ENCODE results near the gene CCP110.

CCP110 gene

DNA sequence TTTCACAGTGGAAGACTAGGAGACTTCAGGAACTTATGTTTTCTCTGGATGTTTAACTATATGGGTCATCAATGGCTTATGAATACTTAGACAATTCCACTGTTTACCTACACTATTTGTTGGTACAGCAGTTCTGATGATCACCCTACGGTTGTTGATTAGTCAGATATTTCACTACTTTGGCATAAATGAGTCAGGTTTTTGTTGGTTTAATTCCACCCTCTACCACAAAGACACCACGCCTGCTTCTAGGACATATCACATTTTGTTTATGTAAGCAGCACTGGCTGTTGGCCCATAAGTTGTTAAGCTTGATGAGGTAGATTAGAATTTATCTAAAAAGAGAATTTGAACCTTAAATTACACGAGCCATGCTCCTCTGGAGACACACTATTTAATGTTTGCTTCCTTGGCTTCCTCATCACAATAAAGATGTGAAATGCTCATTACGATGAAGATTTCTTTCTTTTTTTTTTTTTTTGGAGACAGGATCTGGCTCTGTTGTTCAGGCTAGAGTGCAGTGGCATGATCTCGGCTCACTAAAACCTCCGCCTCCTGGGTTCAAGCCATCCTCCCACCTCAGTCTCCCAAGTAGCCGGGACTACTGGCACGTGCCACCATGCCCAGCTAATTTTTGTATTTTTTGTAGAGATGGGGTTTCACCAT, 6.2 kb upstream of the CCP110 start:
- no peak overlapping the region for H3K4me3 ChIP-seq (ENCODE audit: low read depth, low read length)
- H3K14ac ChIP-seq (ENCODE audit: low read length): no peak overlapping the region
- H3K79me1 ChIP-seq (ENCODE audit: low read length): peaks cover 7% of the 10 kb centered on the region
- H4K8ac ChIP-seq (ENCODE audit: low read depth, low read length): no peak overlapping the region
- no peak overlapping the region for H3K9ac ChIP-seq (ENCODE audit: low read length)
- WGBS (ENCODE audit: extremely low coverage, insufficient coverage, insufficient read length): no CpG with 5 or more reads among the region's 8 CpGs
- H3K79me2 ChIP-seq (ENCODE audit: control insufficient read depth, insufficient read depth, low read length, poor library complexity): peaks cover 6% of the 10 kb centered on the region
- no peak overlapping the region for H3K18ac ChIP-seq (ENCODE audit: low read length)
- no peak for DNase-seq
- H2AK5ac ChIP-seq (ENCODE audit: low read length): no peak overlapping the region
- H3K27ac ChIP-seq (ENCODE audit: low read depth, low read length): no peak overlapping the region
- H3K4ac ChIP-seq (ENCODE audit: low read depth, low read length): no peak overlapping the region
- H2BK120ac ChIP-seq (ENCODE audit: insufficient read depth, low read length, poor library complexity): no peak overlapping the region
- no peak overlapping the region for H4K12ac ChIP-seq (ENCODE audit: low read depth, low read length)
- no peak overlapping the region for H2BK12ac ChIP-seq (ENCODE audit: low read length)
- no peak overlapping the region for H3K4me2 ChIP-seq (ENCODE audit: low read length)
- H4K91ac ChIP-seq (ENCODE audit: low read depth, low read length): no peak overlapping the region
- H3K23ac ChIP-seq (ENCODE audit: low read length): no peak overlapping the region
- no peaks in the 10 kb centered on the region for H3K4me1 ChIP-seq (ENCODE audit: control insufficient read depth in 1 of 2, insufficient read depth in 2 of 2, low read length in 2 of 2)
- no peak overlapping the region for H2AFZ ChIP-seq (ENCODE audit: insufficient read depth, low read length, poor library complexity)
- H3K9me3 ChIP-seq (ENCODE audit: insufficient read depth, low read depth, low read length): no peaks in the 10 kb centered on the region
- H3K36me3 ChIP-seq (ENCODE audit: control insufficient read depth in 1 of 2, insufficient read depth in 2 of 2, low read length in 2 of 2): peaks cover 0 to 7% of the 10 kb centered on the region in 2 experiments
- no peak overlapping the region for H2BK5ac ChIP-seq (ENCODE audit: low read depth, low read length, poor library complexity)
- H3K27me3 ChIP-seq (ENCODE audit: insufficient read depth, low read length): no peaks in the 10 kb centered on the region

DNA sequence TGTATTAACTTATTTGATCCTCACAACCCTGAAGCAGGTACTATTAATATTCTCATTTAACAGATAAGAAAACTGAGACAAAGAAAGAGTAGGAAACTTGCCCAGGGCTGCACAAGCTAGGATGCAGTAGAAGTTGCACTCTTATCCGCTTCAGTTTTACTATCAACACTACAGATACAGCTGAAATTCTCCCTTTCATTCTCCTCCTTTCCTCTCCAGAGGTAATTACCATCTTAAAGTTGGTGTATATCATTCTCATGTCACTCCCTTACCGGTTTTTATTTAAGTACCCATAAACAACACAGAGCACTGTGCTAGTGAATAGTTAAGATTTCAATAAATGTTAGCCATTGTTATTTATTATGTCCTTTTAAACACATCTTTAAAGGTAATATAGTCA, 5.4 kb upstream of the CCP110 start:
- Histone ChIP-seq H3K27me3 (ENCODE audit: insufficient read depth, low read length) (no peaks in the 10 kb centered on the region), H3K14ac (ENCODE audit: low read length) (no peak overlapping the region), H3K4me1 (ENCODE audit: control insufficient read depth in 1 of 2, insufficient read depth in 2 of 2, low read length in 2 of 2) (no peaks in the 10 kb centered on the region), H3K4me3 (ENCODE audit: low read depth, low read length) (no peak overlapping the region), H2BK12ac (ENCODE audit: low read length) (no peak overlapping the region), H3K79me2 (ENCODE audit: control insufficient read depth, insufficient read depth, low read length, poor library complexity) (peaks cover 6% of the 10 kb centered on the region), H3K23ac (ENCODE audit: low read length) (no peak overlapping the region), H3K4me2 (ENCODE audit: low read length) (no peak overlapping the region), H2AK5ac (ENCODE audit: low read length) (no peak overlapping the region), H3K9ac (ENCODE audit: low read length) (no peak overlapping the region), H2AFZ (ENCODE audit: insufficient read depth, low read length, poor library complexity) (no peak overlapping the region), H3K27ac (ENCODE audit: low read depth, low read length) (no peak overlapping the region), H4K8ac (ENCODE audit: low read depth, low read length) (no peak overlapping the region), H3K79me1 (ENCODE audit: low read length) (peaks cover 7% of the 10 kb centered on the region), H3K4ac (ENCODE audit: low read depth, low read length) (no peak overlapping the region), H2BK5ac (ENCODE audit: low read depth, low read length, poor library complexity) (no peak overlapping the region), H3K18ac (ENCODE audit: low read length) (no peak overlapping the region), H4K12ac (ENCODE audit: low read depth, low read length) (no peak overlapping the region), H4K91ac (ENCODE audit: low read depth, low read length) (no peak overlapping the region), H2BK120ac (ENCODE audit: insufficient read depth, low read length, poor library complexity) (no peak overlapping the region), H3K9me3 (ENCODE audit: insufficient read depth, low read depth, low read length) (no peaks in the 10 kb centered on the region), H3K36me3 (ENCODE audit: control insufficient read depth in 1 of 2, insufficient read depth in 2 of 2, low read length in 2 of 2) (peaks cover 0 to 7% of the 10 kb centered on the region in 2 experiments)
- no CpG with 5 or more reads among the region's 2 CpGs for WGBS (ENCODE audit: extremely low coverage, insufficient coverage, insufficient read length)
- no peak for DNase-seq

DNA sequence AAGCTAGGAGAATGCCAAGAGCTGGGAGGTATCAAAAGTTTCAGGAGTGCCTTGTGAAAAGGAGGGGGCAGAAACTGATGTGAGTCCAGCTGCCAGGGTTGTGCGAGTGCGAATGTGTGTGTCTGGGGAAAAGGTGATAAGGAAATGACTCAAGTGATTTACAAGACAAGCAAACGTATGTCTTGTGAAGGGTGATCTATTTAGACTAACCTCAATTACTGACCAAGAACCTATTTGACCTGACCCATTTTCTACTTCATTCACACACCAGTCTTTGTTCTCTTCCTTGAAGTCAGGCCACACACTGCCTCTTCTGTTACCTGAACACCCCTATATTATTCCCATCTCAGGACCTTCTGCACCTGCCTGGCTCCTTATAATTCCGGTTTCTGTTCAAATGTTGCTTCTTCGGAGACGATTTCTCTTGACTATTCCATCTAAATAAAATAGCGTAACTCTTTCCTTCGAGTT, 2.8 kb upstream of the CCP110 start:
- no peak overlapping the region for H2BK5ac ChIP-seq (ENCODE audit: low read depth, low read length, poor library complexity)
- H3K4me1 ChIP-seq (ENCODE audit: control insufficient read depth in 1 of 2, insufficient read depth in 2 of 2, low read length in 2 of 2): peaks cover 0 to 2% of the 10 kb centered on the region in 2 experiments
- no peak overlapping the region for H3K4me3 ChIP-seq (ENCODE audit: low read depth, low read length)
- WGBS (ENCODE audit: extremely low coverage, insufficient coverage, insufficient read length): no CpG with 5 or more reads among the region's 8 CpGs
- H3K4me2 ChIP-seq (ENCODE audit: low read length): peak overlapping the region; percentile 90
- no peak overlapping the region for H2AFZ ChIP-seq (ENCODE audit: insufficient read depth, low read length, poor library complexity)
- no peak overlapping the region for H3K23ac ChIP-seq (ENCODE audit: low read length)
- no peak overlapping the region for H4K91ac ChIP-seq (ENCODE audit: low read depth, low read length)
- H3K36me3 ChIP-seq (ENCODE audit: control insufficient read depth in 1 of 2, insufficient read depth in 2 of 2, low read length in 2 of 2): peaks cover 0 to 6% of the 10 kb centered on the region in 2 experiments
- H3K18ac ChIP-seq (ENCODE audit: low read length): no peak overlapping the region
- H3K79me2 ChIP-seq (ENCODE audit: control insufficient read depth, insufficient read depth, low read length, poor library complexity): peaks cover 7% of the 10 kb centered on the region
- no peak overlapping the region for H2BK12ac ChIP-seq (ENCODE audit: low read length)
- H3K9ac ChIP-seq (ENCODE audit: low read length): no peak overlapping the region
- no peak overlapping the region for H2AK5ac ChIP-seq (ENCODE audit: low read length)
- no peaks in the 10 kb centered on the region for H3K27me3 ChIP-seq (ENCODE audit: insufficient read depth, low read length)
- H3K27ac ChIP-seq (ENCODE audit: low read depth, low read length): no peak overlapping the region
- no peak overlapping the region for H4K12ac ChIP-seq (ENCODE audit: low read depth, low read length)
- no peak overlapping the region for H3K4ac ChIP-seq (ENCODE audit: low read depth, low read length)
- no peak overlapping the region for H4K8ac ChIP-seq (ENCODE audit: low read depth, low read length)
- no peak overlapping the region for H2BK120ac ChIP-seq (ENCODE audit: insufficient read depth, low read length, poor library complexity)
- peaks cover 2% of the 10 kb centered on the region for H3K9me3 ChIP-seq (ENCODE audit: insufficient read depth, low read depth, low read length)
- peaks cover 7% of the 10 kb centered on the region for H3K79me1 ChIP-seq (ENCODE audit: low read length)
- no peak overlapping the region for H3K14ac ChIP-seq (ENCODE audit: low read length)
- peak in 1 of 2 donors; percentile 40 for DNase-seq

DNA sequence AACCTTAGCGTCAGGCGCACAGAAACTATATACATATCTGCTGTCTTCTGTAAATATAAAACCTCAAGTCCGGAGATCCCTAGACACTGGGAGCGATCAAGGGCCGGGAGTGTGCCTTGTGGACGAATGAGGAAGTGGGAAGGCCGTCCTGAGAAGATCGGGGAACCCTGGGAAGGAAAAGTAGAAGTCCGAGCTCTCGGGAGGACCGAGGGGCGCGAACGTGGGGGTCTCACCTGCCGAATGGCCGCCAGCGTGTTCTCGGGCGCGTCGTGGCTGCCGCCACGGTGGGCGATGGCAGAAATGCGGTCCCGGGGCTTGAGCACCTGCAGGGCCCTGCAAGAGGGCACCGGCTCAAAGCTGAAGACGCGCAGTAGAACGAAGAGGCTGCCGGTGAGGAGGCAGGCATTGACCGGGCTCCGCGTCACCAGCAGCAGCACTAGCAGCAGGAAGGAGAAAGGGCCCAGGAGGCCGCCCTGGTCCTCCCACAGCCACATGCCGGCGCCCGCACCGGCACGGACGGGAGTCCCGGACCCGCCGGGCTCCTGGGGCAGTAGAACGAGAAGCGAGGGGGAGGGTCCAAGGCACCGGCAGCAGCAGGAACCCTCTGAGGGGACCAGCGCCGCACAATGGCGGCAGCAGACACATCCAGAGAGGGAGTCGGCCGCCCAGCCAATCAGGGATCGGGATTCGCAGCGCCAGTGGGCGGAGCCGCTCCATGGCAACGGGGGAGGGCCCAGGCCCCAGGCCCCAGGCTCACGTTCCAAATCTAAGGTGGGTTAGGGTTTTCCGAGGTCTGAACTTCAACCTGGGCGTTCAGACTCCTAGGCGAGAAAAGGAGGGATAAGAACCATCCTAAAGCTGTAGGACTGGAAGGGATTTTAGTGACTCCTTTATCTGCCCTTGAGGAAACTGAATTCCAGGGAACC, 2.0 kb upstream of the CCP110 start, which contains the start of gene GDE1:
Gene GDE1 (minus strand): TSS at position 628 of the 926 bp plus-strand sequence. CDS start 134 bp downstream, at position 494.
- H2AFZ ChIP-seq (ENCODE audit: insufficient read depth, low read length, poor library complexity): peak within 1 kb of the TSS; percentile 92
- peaks cover 2% of the 10 kb centered on the region for H3K9me3 ChIP-seq (ENCODE audit: insufficient read depth, low read depth, low read length)
- H3K4ac ChIP-seq (ENCODE audit: low read depth, low read length): peak within 1 kb of the TSS; percentile 49
- H4K91ac ChIP-seq (ENCODE audit: low read depth, low read length): peak within 1 kb of the TSS; percentile 89
- H3K27ac ChIP-seq (ENCODE audit: low read depth, low read length): peak within 1 kb of the TSS; percentile 54
- H3K23ac ChIP-seq (ENCODE audit: low read length): no peak within 1 kb of the TSS
- peaks cover 7% of the 10 kb centered on the region for H3K79me1 ChIP-seq (ENCODE audit: low read length)
- DNase-seq: peak; percentile 93 to 94
- peak within 1 kb of the TSS; percentile 84 for H4K8ac ChIP-seq (ENCODE audit: low read depth, low read length)
- no CpG with 5 or more reads among the region's 62 CpGs for WGBS (ENCODE audit: extremely low coverage, insufficient coverage, insufficient read length)
- no peak within 1 kb of the TSS for H2AK5ac ChIP-seq (ENCODE audit: low read length)
- H2BK5ac ChIP-seq (ENCODE audit: low read depth, low read length, poor library complexity): peak within 1 kb of the TSS; percentile 87
- H3K9ac ChIP-seq (ENCODE audit: low read length): peak within 1 kb of the TSS; percentile 70
- peak within 1 kb of the TSS; percentile 90 for H3K4me2 ChIP-seq (ENCODE audit: low read length)
- H3K27me3 ChIP-seq (ENCODE audit: insufficient read depth, low read length): no peaks in the 10 kb centered on the region
- H3K18ac ChIP-seq (ENCODE audit: low read length): peak within 1 kb of the TSS; percentile 87
- H3K79me2 ChIP-seq (ENCODE audit: control insufficient read depth, insufficient read depth, low read length, poor library complexity): peaks cover 7% of the 10 kb centered on the region
- peak within 1 kb of the TSS; percentile 80 for H4K12ac ChIP-seq (ENCODE audit: low read depth, low read length)
- H3K4me3 ChIP-seq (ENCODE audit: low read depth, low read length): peak within 1 kb of the TSS; percentile 87
- peaks cover 0 to 5% of the 10 kb centered on the region in 2 experiments for H3K36me3 ChIP-seq (ENCODE audit: control insufficient read depth in 1 of 2, insufficient read depth in 2 of 2, low read length in 2 of 2)
- peak within 1 kb of the TSS; percentile 64 for H3K14ac ChIP-seq (ENCODE audit: low read length)
- H3K4me1 ChIP-seq (ENCODE audit: control insufficient read depth in 1 of 2, insufficient read depth in 2 of 2, low read length in 2 of 2): peaks cover 0 to 2% of the 10 kb centered on the region in 2 experiments
- H2BK120ac ChIP-seq (ENCODE audit: insufficient read depth, low read length, poor library complexity): peak within 1 kb of the TSS; percentile 70
- no peak within 1 kb of the TSS for H2BK12ac ChIP-seq (ENCODE audit: low read length)
